Heart left ventricle (tissue), 13 donors: ENCODE results near the gene CDC42EP3.

ENCODE experiments used
- POLR2A ChIP-seq, 2 donors: fragments of 450-650 bp; IDR thresholded peaks; one replicate each; pipeline ENCODE4 v1.6.1; 2017; ENCODE audit warnings: antibody characterized with exemption in 2 of 2, mild to moderate bottlenecking in 2 of 2, moderate library complexity in 2 of 2
- TF ChIP-seq, protein P1 (sequence below), 12 donors: fragments of 200-600 bp; sonication (generic) in 4 of 12; IDR thresholded peaks; one replicate each; pipeline versions ENCODE4 v1.5.0 to v1.8.0; 2018 to 2022; ENCODE audit warnings: antibody characterized with exemption in 12 of 12, mild to moderate bottlenecking in 5 of 12
- donor health status: ischemic (EF 13 %, LVEDD 7.1; RV severe dilation, severe dysfunction).
- donor health status: DM: no; HTN: yes; CAD: no.
- donor health status: DM: no; HTN: no; CAD: no.
- donor health status: ischemic (EF 25% LVEDD 6.9; RV normal size, moderate dysfunction).
- donor health status: ischemic (EF 25% LVEDD 5.7; RV mildly dilated, moderate dysfunction).
- donor health status: ischemic (EF 35%, LVEDD 5.7; RV mildly dilated, moderate dysfunction).
- donor health status: nonischemic (EF 11% LVEDD 7.7; RV severe dilation, severe dysfunction).
- donor health status: DM: yes; HTN: yes; CAD: no.
- donor health status: PGD.
- donor health status: ischemic (EF 29% LVEDD 5.4; RV normal size, mild dysfunction).
- donor health status: nonischemic (EF 23%, LVEDD 6.1; RV moderate dilation, normal function).

DNA sequence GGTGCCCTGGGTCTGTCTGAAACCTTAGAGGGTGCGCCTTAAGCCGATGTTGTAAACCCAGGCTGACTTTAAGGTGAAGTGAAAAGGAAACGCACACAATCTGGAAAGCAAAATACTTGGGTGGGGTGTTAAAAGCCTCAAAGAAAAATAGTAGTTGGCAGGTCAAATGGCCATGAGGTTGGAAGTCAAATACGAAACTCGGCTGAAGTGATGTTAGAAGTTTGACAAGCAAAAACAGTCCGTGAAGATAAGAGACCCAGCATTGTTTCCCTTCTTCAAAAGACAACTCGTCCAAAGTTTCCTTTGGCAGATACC, 1.4 kb upstream of the CDC42EP3 start:
- TF ChIP-seq, protein P1, sequence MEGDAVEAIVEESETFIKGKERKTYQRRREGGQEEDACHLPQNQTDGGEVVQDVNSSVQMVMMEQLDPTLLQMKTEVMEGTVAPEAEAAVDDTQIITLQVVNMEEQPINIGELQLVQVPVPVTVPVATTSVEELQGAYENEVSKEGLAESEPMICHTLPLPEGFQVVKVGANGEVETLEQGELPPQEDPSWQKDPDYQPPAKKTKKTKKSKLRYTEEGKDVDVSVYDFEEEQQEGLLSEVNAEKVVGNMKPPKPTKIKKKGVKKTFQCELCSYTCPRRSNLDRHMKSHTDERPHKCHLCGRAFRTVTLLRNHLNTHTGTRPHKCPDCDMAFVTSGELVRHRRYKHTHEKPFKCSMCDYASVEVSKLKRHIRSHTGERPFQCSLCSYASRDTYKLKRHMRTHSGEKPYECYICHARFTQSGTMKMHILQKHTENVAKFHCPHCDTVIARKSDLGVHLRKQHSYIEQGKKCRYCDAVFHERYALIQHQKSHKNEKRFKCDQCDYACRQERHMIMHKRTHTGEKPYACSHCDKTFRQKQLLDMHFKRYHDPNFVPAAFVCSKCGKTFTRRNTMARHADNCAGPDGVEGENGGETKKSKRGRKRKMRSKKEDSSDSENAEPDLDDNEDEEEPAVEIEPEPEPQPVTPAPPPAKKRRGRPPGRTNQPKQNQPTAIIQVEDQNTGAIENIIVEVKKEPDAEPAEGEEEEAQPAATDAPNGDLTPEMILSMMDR (IDR thresholded peaks at IDR 0.05), result no peak
- TF ChIP-seq POLR2A (IDR thresholded peaks at IDR 0.05), result no peak
